ENCODE results near the gene ECEL1.

DNA sequence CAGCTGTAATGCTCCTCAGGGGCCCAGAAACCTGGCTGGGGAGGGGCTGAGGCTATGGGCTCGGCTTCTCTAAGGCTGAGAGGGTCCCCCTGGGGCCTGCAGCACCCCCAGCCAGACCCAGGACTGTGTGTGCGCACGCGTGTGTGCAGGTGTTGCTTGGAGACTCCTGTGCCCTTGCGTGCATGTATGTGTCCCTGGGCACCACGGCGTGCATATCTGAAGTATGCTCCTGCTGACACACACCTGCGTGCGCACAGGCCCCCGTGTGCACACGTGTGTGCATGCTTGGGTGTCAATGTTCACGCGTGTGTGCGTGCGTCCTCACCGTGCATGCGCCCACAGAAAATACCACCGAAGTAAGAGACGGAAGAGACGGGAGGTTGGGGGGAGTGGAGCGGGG is 14.9 kb upstream of the ECEL1 start:
- TF ChIP-seq, protein P1, sequence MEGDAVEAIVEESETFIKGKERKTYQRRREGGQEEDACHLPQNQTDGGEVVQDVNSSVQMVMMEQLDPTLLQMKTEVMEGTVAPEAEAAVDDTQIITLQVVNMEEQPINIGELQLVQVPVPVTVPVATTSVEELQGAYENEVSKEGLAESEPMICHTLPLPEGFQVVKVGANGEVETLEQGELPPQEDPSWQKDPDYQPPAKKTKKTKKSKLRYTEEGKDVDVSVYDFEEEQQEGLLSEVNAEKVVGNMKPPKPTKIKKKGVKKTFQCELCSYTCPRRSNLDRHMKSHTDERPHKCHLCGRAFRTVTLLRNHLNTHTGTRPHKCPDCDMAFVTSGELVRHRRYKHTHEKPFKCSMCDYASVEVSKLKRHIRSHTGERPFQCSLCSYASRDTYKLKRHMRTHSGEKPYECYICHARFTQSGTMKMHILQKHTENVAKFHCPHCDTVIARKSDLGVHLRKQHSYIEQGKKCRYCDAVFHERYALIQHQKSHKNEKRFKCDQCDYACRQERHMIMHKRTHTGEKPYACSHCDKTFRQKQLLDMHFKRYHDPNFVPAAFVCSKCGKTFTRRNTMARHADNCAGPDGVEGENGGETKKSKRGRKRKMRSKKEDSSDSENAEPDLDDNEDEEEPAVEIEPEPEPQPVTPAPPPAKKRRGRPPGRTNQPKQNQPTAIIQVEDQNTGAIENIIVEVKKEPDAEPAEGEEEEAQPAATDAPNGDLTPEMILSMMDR (IDR thresholded peaks at IDR 0.05): no peak
- no peak for TF ChIP-seq EZH2 (IDR thresholded peaks at IDR 0.05; ENCODE audit: borderline replicate concordance, insufficient read depth, low read depth, low read length, poor library complexity, severe bottlenecking)

Measured in B cell (primary cell).